Measurements from ENCODE around the gene PSMC3IP.
"Not testable (repeated sequence)": the region's sequence is repeated elsewhere in the genome, so short reads cannot be mapped to it uniquely, and the experiment has no call there.

DNA sequence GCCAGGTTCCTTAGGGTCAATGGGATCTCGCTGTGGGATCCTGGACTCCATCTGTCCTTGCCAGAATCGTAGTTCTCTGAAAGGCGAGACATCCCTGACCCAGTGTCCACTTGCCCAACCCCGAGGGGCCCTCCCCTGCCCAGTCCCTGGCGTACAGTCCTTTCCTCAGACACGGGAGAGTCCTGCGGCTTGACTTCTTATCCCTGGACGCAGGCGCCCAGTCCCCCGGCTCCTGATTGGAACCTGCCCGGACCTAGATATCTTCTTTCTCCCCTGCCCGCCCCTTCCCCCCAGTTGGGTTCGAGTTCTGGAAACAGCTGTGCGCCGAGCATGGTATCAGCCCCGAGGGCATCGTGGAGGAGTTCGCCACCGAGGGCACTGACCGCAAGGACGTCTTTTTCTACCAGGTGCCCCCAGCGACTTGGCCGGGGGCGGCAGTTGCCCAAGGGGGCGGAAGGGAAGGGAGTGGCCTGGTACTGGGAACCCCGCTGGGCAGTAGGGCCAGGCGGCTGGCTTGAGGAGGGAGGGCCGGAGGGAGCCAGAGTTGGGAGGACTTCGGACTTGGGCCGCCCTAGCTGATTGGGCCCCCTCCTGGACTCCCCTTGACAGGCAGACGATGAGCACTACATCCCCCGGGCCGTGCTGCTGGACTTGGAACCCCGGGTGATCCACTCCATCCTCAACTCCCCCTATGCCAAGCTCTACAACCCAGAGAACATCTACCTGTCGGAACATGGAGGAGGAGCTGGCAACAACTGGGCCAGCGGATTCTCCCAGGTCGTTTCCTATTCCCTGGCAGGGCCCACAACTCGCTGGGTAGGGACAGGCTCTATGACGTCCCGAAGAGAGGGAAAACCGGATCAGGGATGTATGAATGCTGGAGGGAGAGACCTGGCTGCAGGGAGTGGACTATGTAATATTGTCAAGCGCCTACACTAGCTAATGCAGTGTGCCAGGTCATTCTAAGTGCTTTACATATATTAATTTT is 32.6 kb upstream of the PSMC3IP start:
- TF ChIP-seq, protein P1, sequence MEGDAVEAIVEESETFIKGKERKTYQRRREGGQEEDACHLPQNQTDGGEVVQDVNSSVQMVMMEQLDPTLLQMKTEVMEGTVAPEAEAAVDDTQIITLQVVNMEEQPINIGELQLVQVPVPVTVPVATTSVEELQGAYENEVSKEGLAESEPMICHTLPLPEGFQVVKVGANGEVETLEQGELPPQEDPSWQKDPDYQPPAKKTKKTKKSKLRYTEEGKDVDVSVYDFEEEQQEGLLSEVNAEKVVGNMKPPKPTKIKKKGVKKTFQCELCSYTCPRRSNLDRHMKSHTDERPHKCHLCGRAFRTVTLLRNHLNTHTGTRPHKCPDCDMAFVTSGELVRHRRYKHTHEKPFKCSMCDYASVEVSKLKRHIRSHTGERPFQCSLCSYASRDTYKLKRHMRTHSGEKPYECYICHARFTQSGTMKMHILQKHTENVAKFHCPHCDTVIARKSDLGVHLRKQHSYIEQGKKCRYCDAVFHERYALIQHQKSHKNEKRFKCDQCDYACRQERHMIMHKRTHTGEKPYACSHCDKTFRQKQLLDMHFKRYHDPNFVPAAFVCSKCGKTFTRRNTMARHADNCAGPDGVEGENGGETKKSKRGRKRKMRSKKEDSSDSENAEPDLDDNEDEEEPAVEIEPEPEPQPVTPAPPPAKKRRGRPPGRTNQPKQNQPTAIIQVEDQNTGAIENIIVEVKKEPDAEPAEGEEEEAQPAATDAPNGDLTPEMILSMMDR (IDR thresholded peaks at IDR 0.05): not testable (repeated sequence)
- not testable (repeated sequence) for TF ChIP-seq POLR2A (IDR thresholded peaks at IDR 0.05)
